ENCODE data around the gene RPL4.
"Not testable (repeated sequence)": the region's sequence is repeated elsewhere in the genome, so short reads cannot be mapped to it uniquely, and the experiment has no call there.

RPL4 gene

DNA sequence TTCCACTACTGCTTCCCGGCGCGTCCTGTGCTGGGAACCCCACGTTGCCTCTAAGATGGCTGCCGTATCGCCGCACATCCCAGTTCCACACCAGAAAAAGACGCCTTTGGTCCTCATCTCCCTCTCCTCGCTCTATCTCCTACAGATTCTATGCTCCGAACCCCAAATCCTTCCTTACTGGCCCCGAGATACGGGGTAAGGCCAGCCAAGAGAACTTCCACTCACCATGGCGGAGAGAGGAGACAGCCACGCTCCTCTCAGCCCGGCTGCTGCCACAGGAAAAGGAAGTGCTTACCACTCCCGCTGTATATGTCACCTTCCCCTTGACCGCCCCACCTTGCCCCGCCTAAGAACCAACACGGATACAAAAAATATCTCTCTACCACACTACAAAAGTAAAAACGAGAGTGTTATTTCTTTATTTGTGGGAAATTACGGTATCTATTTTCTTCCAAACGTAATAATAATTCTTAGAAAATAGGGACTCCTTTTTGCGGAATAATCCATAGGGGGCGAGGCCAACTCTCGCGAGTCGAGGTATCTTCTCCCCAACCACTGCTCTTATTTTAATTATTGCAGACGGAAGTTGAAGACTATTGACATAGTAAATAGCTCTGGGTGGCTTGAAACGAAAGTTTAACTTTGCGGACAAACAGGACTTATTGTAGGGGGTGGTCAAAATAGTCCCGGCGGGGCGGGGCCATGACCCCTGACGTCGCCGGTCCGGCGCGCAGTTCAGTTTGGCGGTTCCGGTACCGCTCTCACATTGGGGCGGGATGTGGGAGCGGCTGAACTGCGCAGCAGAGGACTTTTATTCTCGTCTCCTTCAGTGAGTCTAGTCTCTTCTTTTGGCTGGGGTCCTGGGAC, at the start of gene RPL4, which contains the start of gene ZWILCH:
Gene RPL4, minus strand, starts transcription at position 293 of the 867 bp plus-strand sequence. Its CDS starts 65 bp downstream, at position 228.
Gene ZWILCH, plus strand, starts transcription at position 764 of the 867 bp plus-strand sequence. Its CDS starts 13 bp downstream, at position 777.
- peak; percentile 57 for DNase-seq

DNA sequence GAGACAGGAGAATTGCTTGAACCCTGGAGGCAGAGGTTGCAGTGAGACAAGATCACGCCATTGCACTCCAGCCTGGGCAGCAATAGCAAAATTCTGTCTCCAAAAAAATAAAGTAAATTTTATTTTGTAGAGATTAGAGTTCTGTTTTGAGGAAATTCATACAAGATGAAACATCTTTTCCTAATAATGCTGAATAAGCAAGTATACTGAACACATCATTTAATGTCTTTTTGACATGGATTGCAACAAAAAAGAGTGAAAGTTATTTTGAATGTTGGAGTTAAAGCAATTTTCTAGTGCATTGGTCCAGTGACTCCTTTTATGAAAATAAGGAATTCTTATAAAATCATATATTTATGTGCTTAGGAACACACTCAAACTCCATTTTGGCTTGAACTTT, 40.6 kb upstream of the RPL4 start:
- no peak for DNase-seq

DNA sequence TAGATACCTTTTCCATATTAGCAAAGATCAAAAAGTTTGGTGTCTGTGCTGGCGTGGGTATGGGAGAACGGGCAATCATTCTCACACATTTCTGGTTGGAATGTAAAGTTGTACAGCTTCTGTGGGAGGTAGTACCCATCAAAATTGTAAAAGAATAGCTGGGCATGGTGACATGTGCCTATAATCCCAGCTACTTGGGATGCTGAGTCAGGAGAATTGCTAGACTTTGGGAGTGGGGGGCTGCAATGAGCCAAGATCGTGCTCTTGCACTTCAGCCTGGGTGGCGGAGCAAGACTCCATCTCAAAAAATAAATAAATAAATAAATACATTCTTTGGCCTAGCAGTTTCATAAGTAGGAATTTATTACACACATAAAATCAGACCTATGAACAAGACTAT, 38.2 kb upstream of the RPL4 start:
- DNase-seq, result no peak

DNA sequence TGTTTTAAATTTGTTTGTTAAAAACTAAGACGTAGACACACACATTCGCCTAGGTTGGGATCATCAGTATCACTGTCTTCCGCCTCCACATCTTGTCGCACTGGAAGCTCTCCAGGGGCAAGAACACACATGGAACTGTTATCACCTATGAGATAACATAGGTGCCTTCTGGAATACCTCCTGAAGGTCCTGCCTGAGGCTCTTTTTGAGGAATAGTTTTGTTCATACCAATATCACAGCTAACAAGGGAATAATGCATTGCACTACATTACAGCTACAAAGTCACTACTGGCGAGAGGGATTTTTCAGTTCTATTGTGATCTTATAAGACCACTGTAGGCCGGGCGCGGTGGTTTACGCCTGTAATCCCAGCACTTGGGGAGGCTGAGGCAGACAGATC, 30.4 kb upstream of the RPL4 start:
- DNase-seq, result no peak

DNA sequence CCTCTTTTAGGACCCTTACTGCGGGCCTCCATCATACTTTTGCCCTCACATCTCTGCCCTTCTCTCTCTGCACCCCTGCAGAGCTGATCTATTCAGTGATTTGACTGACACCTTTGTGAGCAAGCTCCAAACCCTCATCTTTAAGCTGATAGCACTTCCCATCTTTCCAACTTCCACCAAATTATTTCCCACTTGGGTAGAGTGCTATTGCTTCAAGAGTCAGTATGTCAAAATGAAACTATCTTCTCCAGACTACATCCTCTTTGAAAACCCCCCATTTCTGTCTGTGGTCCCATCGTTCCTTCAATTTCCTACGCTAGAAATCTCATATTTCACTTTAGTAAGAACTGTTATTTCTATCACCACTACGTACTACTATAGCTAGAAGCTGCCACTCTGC, 20.2 kb upstream of the RPL4 start:
- no peak for DNase-seq

DNA sequence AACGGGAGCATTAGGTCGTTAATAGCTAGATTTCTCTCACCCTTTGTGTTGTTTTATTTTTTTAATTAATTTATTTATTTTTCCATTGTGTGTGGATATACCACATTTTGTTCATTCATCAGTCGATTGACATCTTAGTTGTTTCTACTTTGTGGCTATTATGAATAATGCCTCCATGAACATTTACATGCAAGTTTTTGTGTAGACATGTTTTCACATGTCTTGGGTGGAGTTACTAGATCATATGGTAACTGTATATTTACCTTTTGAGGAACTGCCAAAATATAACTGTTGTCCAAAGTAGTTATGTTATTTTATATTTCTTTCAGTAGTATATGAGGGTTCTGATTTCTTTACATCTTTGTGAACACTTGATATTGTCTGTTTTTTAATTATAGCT, 19.3 kb upstream of the RPL4 start:
- no peak for DNase-seq

DNA sequence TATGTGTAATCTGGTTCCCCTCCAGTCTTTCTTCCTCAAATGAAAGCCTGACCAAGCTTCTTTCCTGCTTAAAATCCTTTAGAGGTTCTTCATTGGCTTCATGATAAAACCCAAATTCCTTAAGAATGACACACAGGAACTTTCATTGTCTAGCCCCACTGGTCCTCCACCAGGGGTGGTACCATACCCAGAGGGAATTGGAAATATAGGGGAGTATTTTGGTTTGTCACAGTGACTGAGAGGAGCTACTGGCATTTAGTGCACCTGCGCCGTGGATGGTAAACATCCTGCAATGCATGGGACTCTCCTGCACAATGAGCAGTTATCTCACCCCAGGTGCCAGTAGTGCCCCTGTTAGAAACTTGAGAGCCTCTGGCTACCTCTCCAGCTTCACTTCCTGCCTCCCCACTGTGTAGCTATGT, 11.3 kb upstream of the RPL4 start:
- no peak for DNase-seq

DNA sequence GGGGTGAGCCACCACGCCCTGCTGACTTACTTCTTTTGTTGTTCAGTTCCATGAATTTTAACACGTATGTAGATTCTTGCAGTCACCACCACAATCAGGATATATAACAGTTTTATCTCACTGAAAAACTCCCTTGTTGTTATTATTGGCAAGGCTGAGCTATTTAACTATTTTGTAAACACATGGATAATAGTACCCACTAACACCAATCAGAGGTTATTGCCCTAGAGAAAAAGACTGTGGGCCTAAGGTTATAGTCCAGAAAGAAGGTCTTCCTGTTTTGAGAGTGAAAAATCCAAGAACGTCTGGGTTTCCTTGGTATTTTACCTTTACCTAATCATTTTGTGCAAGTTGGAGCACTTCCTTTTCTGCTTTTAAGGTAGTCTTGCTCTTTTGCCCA, 9.9 kb upstream of the RPL4 start:
- no peak for DNase-seq

DNA sequence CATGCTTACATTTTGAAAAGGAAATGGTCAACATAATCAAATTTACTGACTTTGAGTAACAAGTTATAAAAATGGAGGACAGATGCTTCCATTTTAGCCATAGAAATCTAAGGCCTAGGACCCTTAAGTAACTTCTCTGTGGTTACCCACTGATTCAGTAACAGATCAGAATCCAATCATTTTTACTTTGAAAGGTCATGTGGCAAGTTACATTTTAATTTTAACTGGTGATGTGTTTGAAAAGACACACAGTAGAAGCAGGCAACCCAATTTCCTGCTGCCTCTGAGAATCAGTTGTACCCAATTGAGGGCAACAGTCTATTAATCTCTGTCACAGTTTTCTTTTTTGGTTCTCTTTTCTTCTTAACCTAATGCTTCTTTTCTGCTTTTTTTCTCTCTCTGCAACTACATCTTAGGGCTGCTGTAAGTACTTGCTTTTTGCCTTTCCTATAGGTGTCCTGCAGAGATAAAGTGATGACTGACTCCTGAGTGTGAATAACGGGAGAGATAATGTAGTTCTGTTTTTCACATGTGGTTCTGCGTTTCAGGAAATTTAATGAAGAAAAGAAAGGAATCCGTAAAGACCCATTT, 3.7 kb upstream of the RPL4 start:
- no peak for DNase-seq

DNA sequence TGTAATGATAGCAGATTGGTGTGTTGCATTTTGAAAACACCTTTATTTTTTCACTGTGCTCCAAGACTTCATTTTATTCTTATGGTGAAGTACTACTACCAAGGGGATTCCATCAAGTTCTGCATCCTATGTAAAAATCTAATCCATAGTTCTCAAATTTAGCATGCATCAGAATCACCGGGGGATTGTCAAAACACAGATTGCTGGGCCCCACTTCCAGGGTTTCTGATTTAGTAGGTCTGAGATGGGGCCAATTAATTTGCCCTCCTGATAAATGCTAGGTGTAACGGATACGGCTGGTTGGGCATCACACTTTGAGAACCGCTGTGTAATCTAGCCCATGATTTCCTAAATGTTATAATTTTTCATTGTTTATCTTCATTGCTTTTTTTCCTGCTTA, 1.2 kb upstream of the RPL4 start:
- no peak for DNase-seq

DNA sequence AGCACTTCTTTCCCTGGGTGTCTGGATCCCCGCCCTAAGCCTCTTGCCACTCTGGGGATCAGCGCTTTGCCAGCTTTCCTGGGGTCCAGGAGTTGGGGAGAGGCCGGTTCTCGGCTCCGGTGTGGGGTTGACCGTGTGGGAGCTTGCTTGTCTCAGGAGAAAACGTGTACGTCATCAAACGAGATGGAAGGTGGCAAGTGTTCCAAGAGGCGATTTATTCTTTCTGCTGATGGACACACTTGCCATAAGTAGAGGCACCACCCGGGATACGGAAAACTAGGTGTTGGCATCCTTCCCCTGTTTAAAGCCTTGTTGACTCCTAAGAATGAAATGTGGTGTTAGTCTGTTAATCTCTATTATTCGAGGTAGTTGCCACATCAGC, 766 bp upstream of the RPL4 start:
- DNase-seq, result peak; percentile 15

DNA sequence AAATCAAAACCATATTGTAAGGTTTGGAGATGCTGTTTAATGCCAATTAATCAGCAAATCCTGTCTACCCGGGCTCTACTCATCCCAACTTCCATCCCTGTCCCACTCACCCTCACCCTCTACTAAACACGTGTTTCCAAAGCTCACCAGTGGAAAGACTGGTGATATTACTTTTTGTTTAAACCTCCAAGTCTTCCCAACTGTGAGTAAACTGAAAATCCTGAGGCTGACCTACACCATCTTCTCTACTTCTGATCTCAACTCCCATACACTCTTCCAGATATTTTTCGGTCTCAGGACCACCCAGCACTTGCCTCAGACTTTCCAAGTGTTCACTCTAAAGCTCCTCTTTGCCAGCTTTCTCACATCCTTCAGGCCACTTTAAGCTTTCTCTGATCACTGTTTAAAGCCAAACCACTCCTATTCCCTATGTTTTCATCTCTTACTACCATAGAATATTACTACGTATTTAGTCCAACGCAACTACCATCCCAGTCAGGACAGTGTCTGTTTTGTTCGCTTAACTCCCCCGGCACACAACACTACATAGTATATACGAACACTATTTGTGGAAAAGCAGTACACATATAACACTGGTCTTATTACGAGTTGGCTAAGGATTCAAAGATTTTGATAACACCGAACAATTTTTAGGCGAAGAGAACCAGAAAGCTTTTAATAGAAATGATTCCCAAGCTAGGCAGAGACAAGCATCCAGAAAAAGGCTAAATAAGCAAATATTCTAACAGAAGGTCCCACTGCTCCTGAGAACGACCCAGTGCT, 684 bp downstream of the RPL4 start:
- no peak for DNase-seq

DNA sequence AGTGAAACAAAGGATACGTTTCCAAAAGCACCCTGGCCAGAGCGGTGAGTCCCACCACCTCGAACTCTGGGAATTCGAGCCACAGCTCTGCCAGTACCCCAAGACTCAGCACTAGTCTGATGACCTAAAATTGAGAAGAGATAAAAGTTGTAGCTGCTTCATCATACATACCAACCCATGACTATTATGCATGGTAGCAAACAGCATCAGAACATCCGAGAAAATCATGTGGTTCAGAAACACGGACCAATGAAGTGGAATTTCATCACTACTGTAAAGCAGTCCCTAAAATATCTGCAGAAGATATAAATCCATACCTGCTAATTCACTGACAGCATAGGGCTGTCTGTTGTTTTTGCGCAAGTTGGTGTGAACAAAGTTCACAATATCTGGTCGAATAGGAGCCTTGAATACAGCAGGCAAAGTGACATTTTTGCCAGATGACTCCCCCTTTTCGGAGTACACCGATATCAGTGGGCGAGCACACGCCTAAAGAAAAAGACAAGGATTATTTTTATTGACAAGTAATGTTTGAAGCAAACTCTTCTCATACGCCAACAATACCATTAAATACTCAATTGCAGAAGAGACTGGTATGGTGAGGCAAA, 1.5 kb downstream of the RPL4 start:
- not testable (repeated sequence) for DNase-seq

DNA sequence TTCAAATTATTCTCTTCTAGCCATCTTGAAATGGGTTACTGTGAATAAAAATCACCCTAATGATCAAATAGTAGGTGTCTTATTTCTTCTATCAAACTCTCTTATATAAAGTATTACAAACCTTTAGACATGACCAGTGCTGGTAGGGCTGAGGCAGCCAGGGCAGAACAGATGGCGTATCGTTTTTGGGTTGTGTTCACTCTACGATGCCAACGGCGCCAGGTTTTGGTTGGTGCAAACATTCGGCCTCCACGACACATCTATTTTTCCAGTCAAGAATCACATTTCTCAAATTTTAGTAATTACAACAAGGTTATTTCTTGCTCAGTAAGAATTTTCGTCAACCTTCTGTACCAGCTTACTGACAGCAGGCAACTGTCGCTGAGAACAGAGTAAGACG, 2.2 kb downstream of the RPL4 start:
- DNase-seq, result no peak

DNA sequence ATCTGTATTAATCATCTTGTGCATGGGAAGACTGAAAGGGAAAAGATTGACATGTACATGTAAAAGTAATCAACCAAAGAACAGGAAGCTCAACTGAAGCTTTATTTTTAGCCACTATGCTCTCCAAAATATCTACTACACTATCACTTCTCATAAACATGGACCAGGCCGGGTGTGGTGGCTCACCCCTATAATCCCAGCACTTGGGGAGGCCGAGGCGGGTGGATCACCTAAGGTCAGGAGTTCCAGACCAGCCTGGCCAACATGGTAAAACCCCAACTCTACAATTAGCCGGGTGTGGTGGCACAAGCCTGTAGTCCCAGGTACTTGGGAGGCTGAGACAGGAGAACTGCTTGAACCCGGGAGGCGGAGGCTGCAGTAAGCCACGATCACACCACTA, 4.3 kb downstream of the RPL4 start:
- DNase-seq, result not testable (repeated sequence)

DNA sequence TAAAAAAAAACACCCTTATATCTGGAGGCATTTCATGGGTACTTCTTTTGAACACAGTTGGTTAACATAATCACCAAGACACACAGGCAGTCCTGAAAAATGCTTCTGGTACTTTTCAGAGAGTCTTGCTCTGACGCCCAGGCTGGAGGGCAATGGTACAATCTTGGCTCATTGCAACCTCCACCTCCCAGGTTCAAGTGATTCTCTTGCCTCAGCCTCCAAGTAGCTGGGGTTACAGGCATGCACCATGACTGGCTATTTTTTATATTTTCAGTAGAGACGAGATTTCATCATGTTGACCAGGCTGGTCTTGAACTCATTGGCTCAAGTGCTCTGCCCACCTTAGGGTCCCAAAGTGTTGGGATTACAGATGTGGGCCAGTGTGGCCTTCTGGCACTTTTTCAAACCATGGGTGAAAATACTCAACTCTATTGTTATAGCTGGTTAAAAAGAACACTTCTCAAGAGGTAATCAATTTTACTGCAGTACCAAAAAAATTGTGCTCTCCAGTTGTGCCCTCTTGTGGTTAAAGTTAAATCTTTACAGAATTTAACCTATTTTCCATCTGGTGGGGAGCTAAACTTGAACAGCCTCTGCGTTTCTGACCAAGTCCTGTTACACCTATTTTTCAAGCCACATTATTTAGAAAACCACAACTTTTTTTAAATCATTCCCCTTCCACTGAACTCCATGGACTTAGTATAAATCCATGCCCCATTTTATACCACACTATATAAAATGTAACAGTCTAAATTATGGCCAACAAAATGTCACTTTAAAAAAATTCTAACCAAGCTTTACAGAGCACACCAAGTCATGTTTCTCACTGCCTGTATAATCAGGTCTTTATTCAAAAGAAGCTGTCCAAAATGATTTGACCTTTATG, 5.9 kb downstream of the RPL4 start:
- DNase-seq, result peak; percentile 38

DNA sequence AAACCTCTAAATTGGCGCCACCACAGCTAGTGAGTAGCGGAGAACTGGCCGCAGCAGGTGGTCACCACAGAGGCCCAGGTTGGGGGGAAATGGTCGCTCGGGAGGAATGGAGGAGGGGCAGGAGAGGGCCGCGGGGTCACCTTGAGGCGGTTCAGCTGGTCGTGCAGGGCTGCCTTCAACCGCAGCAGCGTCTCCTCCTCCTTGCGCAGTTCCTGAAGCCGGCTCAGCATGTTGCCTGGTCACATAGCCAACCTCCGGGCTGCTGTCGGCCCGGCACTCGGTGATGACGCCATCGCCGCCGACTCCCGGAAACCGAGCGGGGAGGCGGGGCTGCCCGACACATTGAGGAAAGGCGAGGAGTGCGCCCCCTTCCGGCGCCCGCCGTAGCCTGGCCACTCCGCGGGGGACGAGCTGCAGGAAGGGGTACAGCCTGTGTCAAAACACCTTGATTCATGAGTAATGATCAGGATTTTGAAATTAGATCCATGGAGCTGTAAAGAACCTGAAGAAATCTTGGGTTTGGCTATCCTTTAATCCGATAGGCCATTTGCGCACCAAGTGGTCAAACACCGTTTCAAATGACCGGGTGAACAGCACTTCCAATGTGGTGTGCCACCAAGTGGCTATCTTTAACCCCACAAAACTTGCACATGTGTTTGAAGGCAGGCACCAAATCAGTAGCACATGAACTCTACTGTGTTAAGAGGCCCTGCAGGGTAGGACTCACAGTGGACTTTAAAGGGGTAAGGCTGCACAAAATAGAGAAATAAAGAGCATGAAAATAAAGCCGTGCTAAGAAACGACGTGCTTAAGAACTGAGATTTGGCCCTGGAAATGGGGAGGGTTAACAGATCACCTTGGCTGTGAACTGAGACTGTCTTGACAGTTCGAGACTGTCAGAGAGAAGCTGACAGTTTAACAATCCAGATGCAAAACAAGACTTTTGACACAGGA, 6.9 kb downstream of the RPL4 start, which contains the start of gene SNAPC5:
Gene SNAPC5, minus strand, starts transcription at position 261 of the 954 bp plus-strand sequence. Its CDS starts 31 bp downstream, at position 230.
- peak; percentile 97 for DNase-seq

DNA sequence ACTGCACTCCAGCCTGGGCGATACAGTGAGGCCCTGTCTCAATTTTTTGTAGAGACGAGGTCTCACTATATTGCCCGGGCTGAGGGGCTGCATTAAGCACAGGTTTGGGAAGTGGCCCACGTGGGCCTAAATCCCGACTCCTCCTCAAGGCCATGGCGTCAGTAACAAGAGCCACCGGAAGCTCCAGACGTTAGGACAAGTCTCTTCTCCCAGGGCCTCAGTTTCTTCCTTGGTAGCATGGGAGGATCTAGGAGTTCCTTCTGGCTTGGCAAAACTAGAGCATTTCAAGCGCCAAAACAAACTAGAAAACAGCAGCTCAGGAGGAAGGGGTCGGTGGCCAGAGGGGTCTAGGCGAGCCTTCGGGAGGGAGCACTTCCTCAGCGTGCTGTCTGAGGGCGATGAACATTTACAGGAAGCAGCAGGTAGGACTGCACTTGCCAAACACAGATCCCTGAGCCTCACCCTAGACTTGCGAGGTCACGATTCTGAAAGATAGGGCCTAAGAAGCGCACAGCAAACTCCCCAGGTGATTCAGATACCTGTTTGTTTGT, 7.6 kb downstream of the RPL4 start:
- DNase-seq, result no peak

DNA sequence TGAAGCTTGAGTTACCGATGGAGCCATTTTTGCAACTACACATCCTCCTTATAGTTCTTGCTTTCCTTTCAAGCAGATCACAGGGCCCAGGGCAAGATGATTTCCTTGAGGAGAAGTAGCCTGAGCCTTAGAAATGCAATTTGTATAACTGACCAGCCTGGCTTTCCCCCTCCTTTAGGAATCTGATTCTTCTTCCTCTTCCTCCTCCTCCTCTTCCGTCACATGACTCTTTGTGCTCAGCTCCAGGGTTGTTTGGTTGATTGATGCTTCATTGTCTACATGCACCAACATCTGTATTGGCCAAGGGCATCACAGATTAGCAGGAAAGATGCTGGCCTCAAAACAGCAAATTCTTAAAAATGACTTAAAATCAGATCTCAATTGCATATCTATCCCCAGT, 10.4 kb downstream of the RPL4 start:
- no peak for DNase-seq

DNA sequence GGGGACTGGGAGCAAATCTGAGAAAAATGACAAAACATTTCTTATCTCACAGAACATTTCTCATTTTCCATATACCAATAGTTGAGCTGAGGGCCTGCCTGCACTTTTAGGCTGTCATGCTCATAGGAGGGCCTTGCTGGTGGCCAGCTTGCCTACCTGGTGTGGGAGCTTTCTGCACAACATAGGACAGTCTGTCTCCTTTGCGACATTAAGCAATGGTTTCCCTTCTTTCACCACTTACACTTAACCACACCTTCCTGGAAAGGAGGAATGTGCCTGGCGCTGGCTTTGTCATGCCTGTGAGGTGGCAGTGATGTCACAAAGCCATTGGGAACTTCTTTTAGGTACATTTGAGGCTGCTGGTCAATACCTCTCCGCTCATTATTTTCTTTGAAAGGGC, 12.8 kb downstream of the RPL4 start:
- no peak for DNase-seq
